Stimulated activated CD8-positive, alpha-beta memory T cell treated with anti-CD3 and anti-CD28 coated beads, Interleukin-7, amount 100 ng/mL, for 48 hours (primary cell): ENCODE measurements around the gene ALG9.
"Not testable (repeated sequence)": the region's sequence is repeated elsewhere in the genome, so short reads cannot be mapped to it uniquely, and the experiment has no call there.

Source experiments
- DNase-seq, 2 donors: peaks; one replicate each; pipeline ENCODE4 v3.0.0-alpha.2; 2020; ENCODE audit warnings: low read depth in 1 of 2; ENCODE audit errors: extremely low read depth in 1 of 2

ALG9 gene

GRCh38 chr11:111870886-111871692 is at the start of gene ALG9:
ALG9 (minus strand) TSS chr11:111871581; CDS start chr11:111871482, 99 bp downstream.
- peak; percentile 61 to 72 for DNase-seq

- DNase-seq: no peak
These were observed 49.5 kb upstream of the ALG9 start for GRCh38 chr11:111920908-111921307.

- no peak for DNase-seq
These were observed 47.2 kb upstream of the ALG9 start, which contains the start of gene C11orf52 for GRCh38 chr11:111918390-111919256. C11orf52 (plus strand) TSS chr11:111918913; CDS start chr11:111918973, 60 bp downstream.

- no peak for DNase-seq
These were observed 46.4 kb upstream of the ALG9 start for GRCh38 chr11:111917788-111918187.

GRCh38 chr11:111917312-111917711 is 45.9 kb upstream of the ALG9 start:
- DNase-seq: no peak

- no peak for DNase-seq
These were observed 45.4 kb upstream of the ALG9 start for GRCh38 chr11:111916768-111917167.

GRCh38 chr11:111913997-111914396 is 42.6 kb upstream of the ALG9 start:
- no peak for DNase-seq

- no peak for DNase-seq
These were observed 41.9 kb upstream of the ALG9 start for GRCh38 chr11:111913031-111913861.

GRCh38 chr11:111912535-111912934 is 41.2 kb upstream of the ALG9 start, which contains the start of gene HSPB2:
HSPB2 (plus strand) TSS chr11:111912734; CDS start chr11:111912830, 96 bp downstream.
- no peak for DNase-seq

GRCh38 chr11:111911563-111912401 is 40.4 kb upstream of the ALG9 start, which contains the start of gene CRYAB:
CRYAB (minus strand) TSS chr11:111911770; CDS start chr11:111911724, 46 bp downstream.
- DNase-seq: no peak

- no peak for DNase-seq
These were observed 39.5 kb upstream of the ALG9 start for GRCh38 chr11:111910676-111911562.

GRCh38 chr11:111909378-111909777 is 38.0 kb upstream of the ALG9 start:
- DNase-seq: no peak

- DNase-seq: no peak
These were observed 37.4 kb upstream of the ALG9 start for GRCh38 chr11:111908639-111909305.

- no peak for DNase-seq
These were observed 35.3 kb upstream of the ALG9 start for GRCh38 chr11:111906680-111907079.

GRCh38 chr11:111905411-111905810 is 34.0 kb upstream of the ALG9 start:
- no peak for DNase-seq

- no peak for DNase-seq
These were observed 15.5 kb upstream of the ALG9 start for GRCh38 chr11:111886844-111887243.

GRCh38 chr11:111886032-111886431 is 14.7 kb upstream of the ALG9 start:
- DNase-seq: no peak

- DNase-seq: not testable (repeated sequence)
These were observed 13.7 kb upstream of the ALG9 start for GRCh38 chr11:111885053-111885452.
